GM19395 (cell line): ENCODE measurements around the gene SLC25A26.

Source experiments
- ATAC-seq: cut with Tn5 transposase; IDR thresholded peaks from one replicate; pipeline ENCODE4 v1.9.1; 2021; ENCODE audit warnings: mild to moderate bottlenecking, moderate library complexity; ENCODE audit not compliant: unreplicated experiment

The SLC25A26 gene

GRCh38 chr3:66426135-66426534, 205.3 kb downstream of the SLC25A26 start:
- no peak for ATAC-seq

GRCh38 chr3:66427352-66427751, 206.6 kb downstream of the SLC25A26 start:
- no peak for ATAC-seq

- ATAC-seq, result no peak
These were observed 207.2 kb downstream of the SLC25A26 start for GRCh38 chr3:66427951-66428474.
